Measurements from ENCODE around the gene SLC25A22. TPM values are rescaled to one million over a fixed set of nuclear protein-coding genes. Genes with fewer than 3 reads are reported as not detected.

The SLC25A22 gene
- total and polyA plus RNA-seq, 9 of the 15 experiments (the other 6 are each of a cell fraction or from before 2014, with no cell fraction given) = 0.41 to 55.4 (median 11.4) TPM

GRCh38 chr11:839280-839623 lies 41.2 kb upstream of the SLC25A22 start:
- H3K27me3 ChIP-seq (ENCODE audit: control insufficient read depth in 2 of 2, insufficient read depth in 2 of 2, low read length in 2 of 2) = no peaks in the 10 kb centered on the region
- BruUV-seq (replicated peaks) = no TSS peak
- H3K4me3 ChIP-seq = no peak overlapping the region
- intact Hi-C loops (cut with micrococcal nuclease) (no loop called here), in situ Hi-C loops (cut with MboI) (no loop called here)
- no peaks in the 10 kb centered on the region for H3K9me3 ChIP-seq (replicated peaks; ENCODE audit: control insufficient read depth, insufficient read depth, low read depth, low read length)
- peak overlapping the region; percentile 25 to 81; a peak in 2 of 4 replicates for H3K9ac ChIP-seq (ENCODE audit: insufficient read depth in 1 of 2, low read depth in 2 of 2, low read length in 2 of 2)
- H3K36me3 ChIP-seq (ENCODE audit: control insufficient read depth, insufficient read depth, low read length) = peaks cover 65% of the 10 kb centered on the region; the same call in 2 of the 3 replicates
- peak overlapping the region; percentile 69 for H3K27ac ChIP-seq (ENCODE audit: extremely low read depth, low read depth, low read length)
- TF ChIP-seq POLR2A (conservative IDR thresholded peaks at IDR 0.05) = peak; percentile 17
- no peak for TF ChIP-seq RBM25 (IDR thresholded peaks at IDR 0.05; ENCODE audit: low read depth, low read length, severe bottlenecking)
- TF ChIP-seq SUPT5H (IDR thresholded peaks at IDR 0.05) = peak; percentile 23; the same call in 1 of the 2 replicates
- 0 out of 2 replicates have a peak, but pooled peaks have one; percentile 10 for TF ChIP-seq ERF (CRISPR knock-in tag; IDR thresholded peaks at IDR 0.05)
- TF ChIP-seq CUX1 (CRISPR knock-in tag; IDR thresholded peaks at IDR 0.05) = no peak
- no peak for TF ChIP-seq ZNF316 (IDR thresholded peaks at IDR 0.05)
- H3K4me2 ChIP-seq (ENCODE audit: insufficient read depth, low read length) = no peak overlapping the region
- ChIA-PET CTCF (ENCODE audit: low intra/inter-chr PET ratio) (no interaction called here), POLR2A (interaction anchor here (0.6 to 5.2 kb wide), 3 partner anchors 11 to 263 kb away, joined by 4 to 36 read pairs (median 5); partner anchors contain the start of genes CRACR2B and PNPLA2)
- FAIRE-seq (no peak), ATAC-seq (no peak), DNase-seq (ENCODE audit: extremely low read depth in 1 of 4, low spot score in 3 of 4) (no peak)
- 85% methylated on average over 5 of the region's 5 CpGs for WGBS (ENCODE audit: insufficient coverage, low coverage, missing lambda C conversion rate)
- peaks cover 4% of the 10 kb centered on the region for H3K9me1 ChIP-seq (ENCODE audit: control insufficient read depth, insufficient read depth, low read length)
- H3K79me2 ChIP-seq (ENCODE audit: control insufficient read depth, insufficient read depth, low read length) = peaks cover 74% of the 10 kb centered on the region
- peaks cover 31 to 82% of the 10 kb centered on the region in 2 experiments for H3K4me1 ChIP-seq (replicated peaks in 1 of 2; ENCODE audit: control insufficient read depth in 2 of 2, insufficient read depth in 2 of 2, low read length in 2 of 2)
- peaks cover 7% of the 10 kb centered on the region for H4K20me1 ChIP-seq (replicated peaks; ENCODE audit: control insufficient read depth, insufficient read depth, low read length)
- H2AFZ ChIP-seq (ENCODE audit: low read depth, low read length) = no peak overlapping the region

Data from K562 (cell line).